Vagina (tissue), 2 donors: ENCODE results near the gene UBE2F.

ENCODE experiments used
- CTCF ChIP-seq, 3 experiments: fragments of 450-650 bp in 2 of 3; fragments of 200-600 bp in 1 of 3; sonication (generic) in 1 of 3; IDR thresholded peaks; one replicate each; pipeline ENCODE4 v1.5.1; 2017 to 2019; ENCODE audit warnings: antibody characterized with exemption in 3 of 3, mild to moderate bottlenecking in 2 of 3, moderate library complexity in 2 of 3
- POLR2A ChIP-seq, 2 donors: fragments of 450-650 bp; IDR thresholded peaks; one replicate each; pipeline ENCODE4 v1.6.1; 2017; ENCODE audit warnings: antibody characterized with exemption in 2 of 2, mild to moderate bottlenecking in 2 of 2, moderate library complexity in 2 of 2
- POLR2AphosphoS5 ChIP-seq, 2 donors: sonication (generic); formaldehyde crosslinking; IDR thresholded peaks; one replicate each; pipeline ENCODE4 v1.9.0; 2017; ENCODE audit warnings: antibody characterized with exemption in 2 of 2, mild to moderate bottlenecking in 2 of 2, low read depth in 1 of 2; ENCODE audit not compliant: insufficient read depth in 1 of 2

GRCh38 chr2:238059505-238059904 is 92.7 kb downstream of the UBE2F start:
- TF ChIP-seq CTCF (IDR thresholded peaks at IDR 0.05) (no peak), POLR2A (IDR thresholded peaks at IDR 0.05) (no peak), POLR2AphosphoS5 (IDR thresholded peaks at IDR 0.05; ENCODE audit: insufficient read depth in 1 of 2, low read depth in 1 of 2) (no peak)
